Testis (tissue), 3 donors: ENCODE measurements around the gene ITGA5. TPM values are rescaled to one million over a fixed set of nuclear protein-coding genes. Genes with fewer than 3 reads are reported as not detected.
A peak's percentile ranks its signal among the peaks of the same experiment; 100 is the strongest.

Experiments
- DNase-seq: peaks from one replicate; pipeline ENCODE4 v3.0.0-alpha.2; 2019
- H3K27ac ChIP-seq, 2 donors: fragments of 200-600 bp; sonication (generic); one replicate each; pipeline ENCODE4 v1.5.1; 2019
- H3K27me3 ChIP-seq: fragments of 200-600 bp; sonication (generic); one replicate; pipeline ENCODE4 v1.5.1; 2019
- H3K36me3 ChIP-seq: fragments of 200-600 bp; sonication (generic); one replicate; pipeline ENCODE4 v1.5.1; 2017; ENCODE audit warnings: low read depth; ENCODE audit errors: missing control alignments
- H3K4me1 ChIP-seq: fragments of 200-600 bp; sonication (generic); one replicate; pipeline ENCODE4 v1.5.1; 2019
- H3K4me3 ChIP-seq, 2 donors: fragments of 200-600 bp; sonication (generic); one replicate each; pipeline ENCODE4 v1.5.1; 2017 to 2019
- H3K9me3 ChIP-seq: fragments of 200-600 bp; sonication (generic); one replicate; pipeline ENCODE4 v1.5.1; 2017
- POLR2A ChIP-seq: fragments of 450-650 bp; IDR thresholded peaks from one replicate; pipeline ENCODE4 v1.6.1; 2017; ENCODE audit warnings: antibody characterized with exemption, mild to moderate bottlenecking, moderate library complexity
- WGBS, 2 donors: methylation state at CpG; one replicate each; pipeline ENCODE4 v1.1.5; 2018; 5-methylcytosine and 5-hydroxymethylcytosine counted together
- intact Hi-C: fragments of 100-400 bp; cut with DNase I; formaldehyde crosslinking; loops from one replicate; pipeline ENCODE4 v1.15.1; 2023; ENCODE audit warnings: low total_unique reads
- polyA plus RNA-seq: library from polyadenylated mRNA; stranded (reverse); fragments of 350-450 nt; fragmentation: Illumina TruSeq; extraction: RNeasy Lipid Tissue Mini Kit (QIAGEN cat#74804); gene quantifications from one replicate; pipeline ENCODE4 v1.2.3, GENCODE V29; 2014; ENCODE audit warnings: low read depth, low replicate concordance; ENCODE audit not compliant: insufficient read depth
- total RNA-seq, 2 donors: library from RNA; depleted of rRNA; stranded (reverse); fragments of >200 nt; gene quantifications; one replicate each; pipeline ENCODE4 v1.2.3, GENCODE V29; 2016
- TF ChIP-seq, protein P1 (sequence below), 3 experiments: fragments of 450-650 bp in 2 of 3; fragments of 200-600 bp in 1 of 3; sonication (generic) in 1 of 3; IDR thresholded peaks; one replicate each; pipeline ENCODE4 v1.5.1; 2016 to 2019; ENCODE audit warnings: antibody characterized with exemption in 3 of 3, mild to moderate bottlenecking in 2 of 3, moderate library complexity in 1 of 3

ITGA5 gene
- total and polyA plus RNA-seq, 3 donors from 2014 or later, result 9.0 to 16.3 (median 10.7) TPM

DNA sequence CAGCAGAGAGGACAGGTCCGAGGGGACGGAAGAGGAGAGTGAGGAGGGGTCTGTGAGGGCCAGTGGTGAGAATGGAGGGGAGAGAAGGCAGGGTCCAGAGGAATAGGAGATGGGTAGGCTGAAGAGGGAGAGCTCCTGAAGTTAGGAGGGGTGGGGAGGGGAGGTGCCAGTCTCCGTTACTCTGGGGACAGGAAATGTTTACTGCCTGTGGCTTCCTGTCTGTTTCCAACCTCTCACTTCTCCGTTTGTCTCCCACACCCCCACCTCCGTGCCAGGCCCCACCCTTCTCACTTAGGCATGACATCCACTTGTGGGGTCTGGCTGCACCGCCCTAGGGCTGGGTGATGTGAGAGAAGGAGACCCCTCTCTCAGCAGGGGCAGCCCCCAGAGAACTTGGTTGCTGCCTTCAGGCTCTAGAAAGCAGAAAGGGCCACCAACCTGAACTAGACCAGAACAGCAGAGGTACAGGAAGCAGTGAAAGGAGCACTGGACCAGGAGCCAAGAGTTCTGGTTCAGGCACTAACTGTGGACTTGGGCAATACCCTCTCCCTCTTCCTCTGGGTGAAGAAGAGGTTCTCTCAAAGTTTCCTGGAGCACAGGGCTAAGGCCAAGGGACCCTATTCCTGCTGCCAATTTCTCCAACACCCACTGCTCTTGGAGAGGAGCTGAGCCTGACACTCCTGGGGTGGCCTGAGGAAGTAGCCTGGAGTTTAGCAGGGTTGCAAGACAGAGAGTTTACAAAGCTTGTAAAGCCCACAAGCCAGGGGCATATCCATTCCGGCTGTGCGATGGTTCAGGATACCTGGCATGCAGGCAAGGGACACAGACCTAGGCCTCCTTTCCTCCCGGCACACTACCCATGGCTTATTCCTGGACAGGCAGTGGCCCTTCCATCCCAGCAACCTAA is 5.5 kb downstream of the ITGA5 start:
- WGBS, 2 donors, result 60 to 68% methylated on average over 9 of the region's 9 CpGs

DNA sequence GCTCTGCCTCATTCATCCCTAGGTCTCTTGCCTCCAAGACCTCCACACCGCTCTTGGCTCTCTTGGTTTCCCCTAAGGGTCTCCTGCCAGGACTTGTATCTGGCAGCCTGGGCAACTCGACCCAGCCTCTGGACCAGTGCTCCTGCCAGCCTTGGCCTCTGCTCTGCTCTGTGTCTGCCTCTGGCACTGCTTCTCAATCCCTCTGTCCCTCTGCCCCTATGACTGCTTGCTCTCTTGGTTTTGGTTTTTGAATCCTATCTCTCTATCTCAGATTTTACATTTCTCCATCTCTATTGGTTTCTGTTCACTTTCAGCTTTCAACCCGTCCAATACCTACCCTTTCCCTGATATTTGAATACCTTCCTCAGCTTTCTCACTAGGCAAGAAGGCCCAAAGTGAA is 6.3 kb downstream of the ITGA5 start:
- WGBS, 2 donors, result 76 to 87% methylated on average over 3 of the region's 3 CpGs
- H3K27ac ChIP-seq, result peak overlapping the region in 1 of 2 donors; percentile 16

More for the DNA sequence above, 5.5 kb downstream of the ITGA5 start:
- Histone ChIP-seq H3K36me3 (no peaks in the 10 kb centered on the region), H3K9me3 (no peaks in the 10 kb centered on the region), H3K27ac (no peak overlapping the region), H3K4me3 (no peak overlapping the region), H3K27me3 (no peaks in the 10 kb centered on the region), H3K4me1 (no peaks in the 10 kb centered on the region)
- DNase-seq, result no peak
- intact Hi-C loops, result no loop called here
- no peak for TF ChIP-seq POLR2A
- TF ChIP-seq, protein P1, sequence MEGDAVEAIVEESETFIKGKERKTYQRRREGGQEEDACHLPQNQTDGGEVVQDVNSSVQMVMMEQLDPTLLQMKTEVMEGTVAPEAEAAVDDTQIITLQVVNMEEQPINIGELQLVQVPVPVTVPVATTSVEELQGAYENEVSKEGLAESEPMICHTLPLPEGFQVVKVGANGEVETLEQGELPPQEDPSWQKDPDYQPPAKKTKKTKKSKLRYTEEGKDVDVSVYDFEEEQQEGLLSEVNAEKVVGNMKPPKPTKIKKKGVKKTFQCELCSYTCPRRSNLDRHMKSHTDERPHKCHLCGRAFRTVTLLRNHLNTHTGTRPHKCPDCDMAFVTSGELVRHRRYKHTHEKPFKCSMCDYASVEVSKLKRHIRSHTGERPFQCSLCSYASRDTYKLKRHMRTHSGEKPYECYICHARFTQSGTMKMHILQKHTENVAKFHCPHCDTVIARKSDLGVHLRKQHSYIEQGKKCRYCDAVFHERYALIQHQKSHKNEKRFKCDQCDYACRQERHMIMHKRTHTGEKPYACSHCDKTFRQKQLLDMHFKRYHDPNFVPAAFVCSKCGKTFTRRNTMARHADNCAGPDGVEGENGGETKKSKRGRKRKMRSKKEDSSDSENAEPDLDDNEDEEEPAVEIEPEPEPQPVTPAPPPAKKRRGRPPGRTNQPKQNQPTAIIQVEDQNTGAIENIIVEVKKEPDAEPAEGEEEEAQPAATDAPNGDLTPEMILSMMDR (IDR thresholded peaks at IDR 0.05), result no peak

DNA sequence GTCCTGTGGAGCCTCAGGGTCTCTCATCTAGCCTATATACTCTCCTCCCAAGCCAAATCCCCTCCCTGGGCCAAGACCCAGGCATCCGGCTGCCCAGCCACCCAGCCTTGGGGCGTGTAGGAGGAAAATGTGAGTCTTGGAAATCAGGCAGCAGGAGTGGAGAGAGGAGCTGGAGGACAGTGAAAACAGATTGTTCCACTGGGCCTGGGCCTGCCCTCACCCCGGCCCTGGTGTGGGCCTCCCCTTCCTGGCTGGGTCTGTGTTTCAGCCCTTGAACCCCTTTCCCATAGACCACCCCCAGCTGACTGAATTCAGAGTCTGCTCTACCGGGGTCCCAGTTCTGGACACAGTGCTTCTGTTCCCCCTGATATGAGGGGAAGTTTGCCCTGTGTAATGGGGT is 6.7 kb downstream of the ITGA5 start:
- peak overlapping the region in 1 of 2 donors; percentile 16 for H3K27ac ChIP-seq
- TF ChIP-seq, protein P1 (IDR thresholded peaks at IDR 0.05), result no peak
- TF ChIP-seq POLR2A, result no peak
- H3K4me3 ChIP-seq, result no peak overlapping the region
- no peaks in the 10 kb centered on the region for H3K4me1 ChIP-seq
- DNase-seq, result no peak
- H3K9me3 ChIP-seq, result no peaks in the 10 kb centered on the region
- intact Hi-C loops, result no loop called here
- WGBS, 2 donors, result 71 to 80% methylated on average over 4 of the region's 4 CpGs
- no peaks in the 10 kb centered on the region for H3K27me3 ChIP-seq
- H3K36me3 ChIP-seq, result no peaks in the 10 kb centered on the region

More for the DNA sequence above, 6.3 kb downstream of the ITGA5 start:
- Histone ChIP-seq H3K36me3 (no peaks in the 10 kb centered on the region), H3K4me1 (no peaks in the 10 kb centered on the region), H3K9me3 (no peaks in the 10 kb centered on the region), H3K4me3 (no peak overlapping the region), H3K27me3 (no peaks in the 10 kb centered on the region)
- DNase-seq, result no peak
- TF ChIP-seq, protein P1 (IDR thresholded peaks at IDR 0.05), result no peak
- no peak for TF ChIP-seq POLR2A
- intact Hi-C loops, result no loop called here

DNA sequence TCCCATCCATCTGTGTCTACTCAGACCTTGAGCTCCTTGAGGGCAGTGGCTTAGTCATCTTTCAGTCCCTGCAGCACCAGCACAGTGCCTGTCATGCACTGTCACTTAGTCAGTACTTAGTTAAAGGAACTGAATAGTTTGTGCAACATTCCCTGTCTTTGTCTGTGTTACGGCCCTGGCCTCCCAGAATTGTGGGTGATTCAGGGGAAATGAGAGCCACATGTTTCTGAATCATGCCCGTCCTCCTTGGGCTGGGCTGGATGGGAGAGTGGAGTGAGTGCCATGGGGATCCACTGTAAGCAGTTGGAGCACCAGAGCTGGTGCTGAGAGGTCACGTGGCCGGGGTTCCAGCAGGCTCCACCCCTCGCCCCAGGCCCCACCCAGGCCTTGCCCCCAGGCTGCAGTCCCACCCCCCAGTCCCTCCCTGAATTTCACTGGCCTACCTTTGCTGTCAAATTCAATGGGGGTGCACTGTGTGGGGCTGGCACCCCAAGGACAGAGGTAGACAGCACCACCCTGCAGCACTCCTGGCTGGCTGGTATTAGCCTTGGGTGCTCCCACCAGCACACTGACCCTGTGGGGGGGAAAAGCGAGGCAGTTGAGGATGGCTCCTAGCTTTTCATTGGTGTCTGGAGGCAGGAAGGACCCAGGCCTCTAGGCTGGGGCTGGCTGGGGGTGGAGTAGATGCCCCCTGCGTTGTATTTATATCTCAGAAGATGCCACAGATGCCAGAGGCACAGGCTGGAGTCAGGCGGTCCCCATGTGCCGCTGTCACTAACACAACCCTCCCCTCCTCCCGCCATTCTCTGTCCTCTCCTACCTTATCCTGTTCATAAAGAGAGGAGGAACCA is 7.5 kb downstream of the ITGA5 start:
- Histone ChIP-seq H3K36me3 (no peaks in the 10 kb centered on the region), H3K4me3 (no peak overlapping the region), H3K27ac (no peak overlapping the region), H3K9me3 (no peaks in the 10 kb centered on the region), H3K27me3 (no peaks in the 10 kb centered on the region), H3K4me1 (no peaks in the 10 kb centered on the region)
- intact Hi-C loops, result no loop called here
- 75 to 76% methylated on average over 6 to 10 of the region's 10 CpGs for WGBS, 2 donors
- TF ChIP-seq POLR2A, result no peak
- TF ChIP-seq, protein P1 (IDR thresholded peaks at IDR 0.05), result no peak
- DNase-seq, result no peak
